Activated CD8-positive, alpha-beta memory T cell treated with anti-CD3 and anti-CD28 coated beads for 24 hours (primary cell): Measurements from ENCODE around the gene ACOT7.

Experiments
- DNase-seq: peaks from one replicate; pipeline ENCODE4 v3.0.0-alpha.2; 2020

The ACOT7 gene

DNA sequence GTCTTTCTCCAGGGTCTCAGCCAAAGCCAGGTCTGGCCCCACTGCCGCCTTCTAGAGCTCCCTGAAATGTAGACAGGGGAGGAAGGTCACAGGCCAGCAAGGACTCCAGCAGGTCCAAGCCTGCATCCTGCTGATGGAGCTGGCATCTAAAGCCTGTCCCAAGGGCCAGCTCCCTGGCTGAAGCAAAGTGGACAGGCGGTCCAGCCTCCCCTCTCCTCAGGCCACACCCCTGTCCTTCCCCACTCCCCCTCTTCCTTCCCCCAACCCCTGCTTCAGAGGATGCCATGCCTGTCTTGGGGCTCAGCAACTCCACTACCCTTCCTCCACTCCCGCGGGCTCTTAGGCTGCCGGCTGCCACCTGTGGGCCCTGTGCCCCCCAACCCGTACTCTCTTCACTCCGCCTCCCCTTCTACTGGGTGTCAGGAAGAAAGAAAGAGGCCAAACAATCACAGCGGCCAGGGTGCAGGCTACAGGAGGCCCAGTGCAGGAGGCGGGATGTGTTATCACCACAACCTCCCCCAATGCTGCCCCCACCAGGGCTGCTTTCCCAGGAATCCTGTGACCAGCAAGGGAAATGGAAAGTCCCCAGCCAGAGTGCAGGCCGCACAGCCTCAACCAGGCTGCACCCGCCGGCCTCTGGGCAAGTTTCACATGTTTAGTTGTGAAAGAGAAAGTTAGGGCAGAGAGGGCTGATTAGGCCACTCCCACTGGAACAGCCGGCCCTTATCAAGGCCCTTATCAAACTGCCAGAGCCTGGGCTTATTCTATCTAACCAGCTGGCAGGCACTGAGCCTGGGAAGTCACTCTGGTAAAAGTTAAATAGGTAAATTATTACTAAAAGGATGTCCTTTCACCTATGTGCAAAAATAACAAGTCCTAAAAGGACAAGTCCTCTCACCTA lies 34.1 kb downstream of the ACOT7 start:
- DNase-seq: peak; percentile 79

DNA sequence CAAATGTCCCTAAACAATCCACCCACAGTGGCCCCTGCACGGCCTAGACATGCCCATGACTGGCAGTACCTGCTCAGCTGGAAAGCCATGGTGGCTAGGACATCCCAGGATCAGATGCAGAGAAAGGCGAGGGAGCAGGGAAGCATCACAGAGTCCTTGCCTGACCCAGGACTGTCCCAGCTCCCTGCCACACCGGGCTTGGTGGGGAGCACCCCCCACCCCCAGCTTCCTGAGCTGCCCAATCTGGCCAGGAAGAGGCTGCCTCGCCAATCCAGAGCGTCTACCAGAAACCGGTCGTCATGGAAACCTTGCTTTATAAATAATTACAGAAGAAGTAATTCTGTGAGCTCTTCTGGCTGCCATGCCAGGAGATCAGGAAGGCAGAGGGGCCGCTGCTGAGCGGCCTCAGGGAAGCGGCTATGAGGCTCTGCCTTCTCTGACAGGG lies 34.8 kb downstream of the ACOT7 start:
- peak; percentile 66 for DNase-seq

DNA sequence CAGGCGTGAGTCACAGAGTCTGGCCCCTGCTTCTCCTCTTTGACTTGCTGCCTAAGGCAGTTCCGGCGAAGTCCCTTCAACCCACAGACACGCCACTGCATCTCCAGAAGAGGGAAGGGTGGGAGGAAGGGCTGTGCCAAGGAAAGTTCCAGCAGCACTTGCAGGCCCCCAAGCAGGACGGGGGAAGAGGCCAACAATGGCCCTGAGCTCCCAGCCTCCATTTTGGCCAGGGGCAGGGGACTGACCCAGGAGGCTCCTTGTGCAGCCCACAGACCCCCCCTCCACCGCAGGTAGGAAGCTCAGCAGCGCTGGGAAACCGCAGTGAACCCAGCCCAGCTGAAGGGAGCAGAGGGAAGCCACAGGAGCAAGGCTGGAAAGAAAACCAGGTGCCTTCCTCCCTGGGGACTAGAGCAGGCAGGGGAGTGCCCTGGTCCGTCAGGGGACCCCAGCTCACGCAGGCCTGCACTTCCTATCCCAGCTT lies 35.4 kb downstream of the ACOT7 start:
- no peak for DNase-seq

DNA sequence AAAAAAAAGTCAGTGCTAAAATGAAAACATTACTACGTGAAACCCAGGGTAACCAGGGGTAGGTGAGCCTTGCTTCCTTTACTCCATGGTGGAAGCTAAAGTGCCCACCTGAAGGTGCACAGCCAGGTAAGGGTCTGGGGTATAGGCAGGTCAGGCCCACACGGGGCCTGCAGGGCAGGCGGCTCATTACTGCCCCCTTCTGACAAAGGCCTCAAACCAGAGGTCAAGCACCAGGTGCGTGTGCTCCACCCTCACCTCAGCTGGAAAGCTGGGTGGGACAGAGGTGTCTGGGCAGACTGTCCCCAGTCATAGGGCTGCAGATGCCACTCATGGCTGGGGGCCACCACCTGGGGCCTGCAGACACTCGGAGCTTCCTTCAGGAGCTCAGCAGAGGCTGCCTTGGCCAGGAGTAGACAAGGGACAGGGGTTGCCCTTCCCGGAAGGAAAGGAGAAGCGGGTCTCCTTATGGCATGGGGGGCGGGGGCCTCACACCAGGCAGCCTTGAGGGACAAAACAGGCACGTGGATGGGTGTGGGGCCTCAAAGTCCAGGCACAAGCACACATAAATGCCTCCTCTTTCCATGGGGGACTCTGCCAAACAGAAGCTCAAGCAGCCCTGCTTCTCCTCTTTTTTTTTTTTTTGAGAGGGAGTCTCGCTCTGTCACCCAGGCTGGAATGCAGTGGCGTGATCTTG lies 36.2 kb downstream of the ACOT7 start:
- DNase-seq: no peak

DNA sequence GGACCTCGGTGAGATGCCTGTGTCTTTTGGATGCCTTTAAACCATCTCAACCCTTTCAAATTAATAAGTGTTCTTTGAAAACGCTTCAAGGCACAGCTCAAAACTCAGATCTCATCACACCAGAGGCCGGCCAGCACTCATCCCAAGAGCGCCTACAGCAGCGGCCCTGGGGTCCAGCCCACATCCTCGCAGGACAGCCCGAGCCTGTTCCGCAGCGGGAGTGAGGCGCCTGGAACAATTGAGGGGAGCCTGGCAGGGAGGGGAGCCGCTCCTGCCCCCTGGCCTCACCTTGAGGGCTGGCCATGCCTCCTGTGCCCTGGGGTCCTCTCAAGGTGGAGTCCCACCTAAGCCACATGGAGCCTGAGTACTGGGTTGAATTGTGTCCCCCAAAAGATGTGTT lies 37.9 kb downstream of the ACOT7 start:
- no peak for DNase-seq

DNA sequence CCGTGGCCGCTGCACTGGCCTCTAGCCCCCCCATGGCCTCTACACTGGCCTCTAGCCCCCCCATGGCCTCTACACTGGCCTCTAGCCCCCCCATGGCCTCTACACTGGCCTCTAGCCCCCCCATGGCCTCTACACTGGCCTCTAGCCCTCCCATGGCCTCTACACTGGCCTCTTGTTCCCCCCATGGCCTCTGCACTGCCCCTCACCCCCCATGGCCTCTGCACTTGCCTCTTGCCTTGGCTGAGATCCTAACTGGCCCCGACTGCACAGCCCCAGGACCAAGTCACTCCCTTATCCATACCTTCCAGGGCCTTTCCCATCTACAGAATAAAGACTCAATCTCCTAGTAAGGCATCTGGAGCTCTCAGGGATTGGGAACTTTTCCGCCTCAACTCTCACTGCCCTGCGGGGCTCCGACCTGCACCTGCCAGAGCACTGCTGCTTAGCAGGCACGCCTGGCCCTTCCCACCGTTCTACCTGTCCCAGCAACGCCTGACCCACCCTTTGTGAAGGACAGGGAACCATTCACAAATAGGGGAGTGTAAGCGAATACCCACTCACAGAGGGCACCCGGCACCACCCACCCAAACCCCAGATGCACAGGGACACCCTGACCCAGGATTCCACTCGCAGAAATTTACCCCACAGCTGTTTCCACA lies 38.8 kb downstream of the ACOT7 start:
- DNase-seq: no peak

DNA sequence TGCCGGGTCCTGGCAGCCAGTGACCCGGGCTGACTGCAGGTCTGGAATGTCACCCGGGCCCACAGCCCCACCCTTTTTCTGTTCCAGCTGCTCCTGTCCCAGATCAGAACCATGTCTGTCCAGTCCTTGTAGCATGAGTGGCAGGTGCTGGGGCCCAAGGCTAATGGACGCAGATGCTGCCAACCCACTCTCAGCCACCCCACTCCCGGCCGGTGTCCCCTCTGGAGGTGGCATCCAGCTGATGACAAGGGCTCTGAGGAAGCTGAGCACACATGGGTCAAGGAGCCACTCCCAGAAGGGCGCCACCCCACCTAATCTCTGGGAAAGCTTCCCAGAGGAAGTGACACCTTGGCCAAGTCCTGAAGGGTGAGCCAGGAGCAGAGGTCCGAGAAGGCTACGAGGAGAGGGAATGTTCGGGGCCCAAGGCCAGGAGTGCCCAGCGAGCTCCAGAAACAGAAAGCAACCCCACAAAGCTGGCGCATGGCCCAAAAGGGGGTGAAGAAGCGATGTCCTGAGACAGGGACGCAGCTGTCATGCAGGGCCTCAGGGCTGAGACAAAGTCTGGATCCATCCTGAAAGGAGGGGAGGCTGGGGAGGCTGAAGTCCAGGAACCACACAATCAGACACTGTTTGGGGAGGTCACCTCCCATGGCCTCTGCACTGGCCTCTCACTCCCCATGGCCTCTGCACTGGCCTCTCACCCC lies 39.5 kb downstream of the ACOT7 start:
- no peak for DNase-seq

DNA sequence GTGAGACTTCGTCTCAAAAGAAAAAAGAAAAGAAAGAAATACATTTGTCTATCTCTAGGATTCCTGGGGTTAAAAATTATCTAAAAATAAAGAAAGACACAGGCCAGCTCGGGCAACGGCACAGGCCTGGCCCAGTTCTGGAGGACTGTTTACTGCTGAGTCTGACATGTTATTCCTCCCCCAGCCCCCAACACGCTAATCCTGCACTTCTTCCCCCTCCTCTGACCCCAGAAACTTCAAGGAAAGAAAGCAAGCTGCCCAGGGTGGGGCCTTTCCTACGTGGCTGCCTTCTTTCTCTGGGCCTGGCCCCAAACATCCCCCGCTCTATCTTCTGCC lies 40.0 kb downstream of the ACOT7 start:
- no peak for DNase-seq

DNA sequence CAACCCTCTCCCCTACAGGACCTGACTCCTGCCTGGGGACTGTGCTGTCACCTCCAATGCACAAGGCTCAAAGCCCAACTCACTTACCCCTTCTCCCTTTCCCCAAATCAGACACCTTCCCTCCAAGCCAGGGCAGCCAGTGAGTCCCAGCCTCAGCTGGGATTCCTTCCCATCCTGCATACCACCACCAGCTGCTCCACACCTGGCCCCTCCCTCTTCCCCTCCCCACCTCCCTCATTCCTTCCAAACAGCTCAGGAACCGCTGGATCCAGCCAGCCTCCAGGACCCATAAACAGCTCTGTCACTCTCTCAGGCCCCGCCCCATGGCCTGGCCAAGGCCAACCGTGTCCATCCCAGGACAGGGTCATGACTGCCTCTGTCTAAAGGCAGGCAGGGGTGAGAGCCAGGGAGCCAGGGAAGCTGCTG lies 41.4 kb downstream of the ACOT7 start:
- DNase-seq: no peak

DNA sequence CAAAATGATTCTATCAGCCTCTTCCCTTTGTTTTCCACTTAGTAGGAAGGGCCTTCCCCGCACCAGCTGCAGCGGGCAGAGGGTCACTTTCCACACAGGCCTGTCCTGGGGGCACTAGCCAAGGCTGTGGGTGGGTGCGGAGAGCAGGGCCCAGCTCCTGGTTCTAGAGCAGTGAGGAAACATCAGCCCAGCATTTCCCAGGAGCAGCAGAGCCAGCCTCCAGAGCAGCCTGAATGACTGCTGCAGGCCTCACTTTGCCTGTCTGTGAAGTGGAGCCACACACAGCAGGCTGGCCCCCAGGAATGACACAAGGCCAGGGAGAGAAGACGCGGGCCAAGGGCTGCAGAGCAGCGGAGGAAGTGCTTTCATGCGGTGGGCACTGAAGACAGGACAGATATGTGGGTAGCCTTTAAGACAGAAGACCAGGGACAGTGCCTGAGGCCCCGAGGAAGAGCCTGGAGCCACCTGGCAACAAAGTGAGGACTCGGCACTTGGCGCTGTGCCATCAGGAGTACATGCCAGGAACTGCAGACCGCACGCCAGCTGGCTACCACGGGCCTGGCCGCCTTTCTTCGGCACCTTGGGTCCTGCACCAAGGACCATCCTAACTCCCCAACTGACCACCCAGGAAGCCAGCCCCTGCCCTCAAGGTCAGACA lies 42.0 kb downstream of the ACOT7 start:
- no peak for DNase-seq

DNA sequence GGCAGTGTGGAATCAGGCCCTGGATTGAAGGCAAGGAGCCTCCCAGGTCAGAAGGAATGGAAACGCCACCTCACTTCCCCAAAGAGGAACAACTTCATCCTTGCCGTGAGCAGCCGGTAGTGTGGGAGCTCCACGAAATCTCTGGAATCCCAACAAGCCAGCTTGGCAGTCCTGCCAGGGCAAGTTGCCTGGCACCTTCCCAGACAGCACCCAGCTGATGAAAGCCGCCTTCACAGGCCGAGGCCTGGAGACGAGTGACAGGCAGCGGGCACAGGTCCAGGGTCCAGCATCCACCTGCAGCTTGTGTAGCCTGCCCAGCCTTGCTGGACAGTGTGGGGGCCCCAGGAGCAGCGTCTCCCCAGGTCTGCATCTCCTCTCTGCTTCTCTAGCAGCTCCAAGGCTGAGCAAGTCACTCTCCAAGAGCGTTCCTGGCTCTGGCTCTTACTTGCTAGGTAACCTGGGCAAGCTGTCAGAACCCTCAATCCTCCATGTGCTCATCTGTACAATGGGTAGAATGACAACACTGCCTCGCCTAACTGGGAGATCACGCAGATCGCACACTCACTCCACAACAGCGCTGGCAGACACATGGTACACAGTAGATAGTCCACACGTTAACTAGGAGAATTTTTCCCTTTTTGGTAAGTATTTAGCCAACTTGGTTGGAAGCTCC lies 43.0 kb downstream of the ACOT7 start:
- DNase-seq: no peak

DNA sequence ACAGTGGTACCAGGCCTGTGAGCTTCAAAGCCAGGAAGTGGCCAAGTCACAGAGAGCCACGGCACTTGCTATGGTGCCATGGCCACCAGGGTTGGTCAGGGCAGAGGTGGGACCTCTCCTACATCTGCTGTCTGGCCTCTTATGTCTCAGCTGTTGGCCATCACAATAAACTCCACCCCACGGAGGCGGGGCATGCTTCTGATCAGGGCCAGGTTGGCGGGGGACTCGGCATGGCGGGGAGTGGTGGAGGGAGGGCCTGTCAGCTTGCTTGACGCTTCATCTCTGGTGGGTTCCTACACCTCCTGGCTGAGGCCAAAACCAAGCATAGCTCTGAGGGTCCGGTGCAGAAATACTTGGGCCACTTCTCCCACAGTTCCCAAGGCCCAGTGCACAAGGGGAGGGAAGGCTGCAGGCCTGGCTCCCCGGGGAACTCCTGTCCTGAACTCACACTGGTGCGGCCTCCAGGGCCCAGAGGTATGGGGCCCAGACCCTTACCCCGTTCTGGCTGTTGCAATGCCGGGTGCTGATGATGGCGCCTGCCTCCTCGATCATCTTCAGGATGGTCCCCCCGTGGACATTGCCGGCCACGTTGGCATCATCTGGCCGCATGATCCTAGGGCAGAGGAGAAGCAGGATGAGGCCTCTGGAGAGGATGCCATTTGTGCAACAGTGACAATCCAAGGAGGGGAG lies 44.2 kb downstream of the ACOT7 start:
- DNase-seq: no peak

DNA sequence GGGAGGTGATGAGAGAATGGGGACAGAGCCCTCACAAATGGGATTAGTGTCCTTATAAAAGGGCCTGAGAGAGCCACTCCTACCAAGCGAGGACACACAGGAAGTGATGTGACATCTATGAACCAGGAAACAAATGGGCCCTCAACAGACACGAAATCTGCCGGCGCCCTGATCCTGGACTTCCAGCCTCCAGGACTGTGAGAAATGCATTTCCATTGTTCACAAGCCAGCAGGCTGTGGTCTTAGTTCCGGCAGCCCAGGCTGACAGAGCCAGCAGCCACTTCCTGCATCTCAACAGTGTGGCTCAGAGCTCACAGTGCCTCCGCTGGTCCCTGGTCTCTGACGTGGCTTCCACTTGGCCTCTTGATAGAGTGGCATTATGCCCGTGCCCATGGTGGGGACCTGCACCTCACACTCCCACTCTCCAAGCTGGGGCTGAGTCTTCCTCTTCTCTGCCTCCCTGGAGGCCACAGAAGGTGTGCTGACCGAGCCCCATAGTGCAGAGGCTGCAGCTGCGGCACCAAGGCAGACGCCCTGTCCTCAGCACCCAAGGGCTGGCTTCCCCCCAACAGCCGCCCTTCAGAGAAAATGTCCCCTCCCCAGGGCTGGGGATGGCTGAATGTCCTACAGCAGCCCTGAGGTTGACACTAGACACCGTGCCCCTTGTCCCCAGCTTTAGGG lies 44.9 kb downstream of the ACOT7 start:
- DNase-seq: peak; percentile 79

DNA sequence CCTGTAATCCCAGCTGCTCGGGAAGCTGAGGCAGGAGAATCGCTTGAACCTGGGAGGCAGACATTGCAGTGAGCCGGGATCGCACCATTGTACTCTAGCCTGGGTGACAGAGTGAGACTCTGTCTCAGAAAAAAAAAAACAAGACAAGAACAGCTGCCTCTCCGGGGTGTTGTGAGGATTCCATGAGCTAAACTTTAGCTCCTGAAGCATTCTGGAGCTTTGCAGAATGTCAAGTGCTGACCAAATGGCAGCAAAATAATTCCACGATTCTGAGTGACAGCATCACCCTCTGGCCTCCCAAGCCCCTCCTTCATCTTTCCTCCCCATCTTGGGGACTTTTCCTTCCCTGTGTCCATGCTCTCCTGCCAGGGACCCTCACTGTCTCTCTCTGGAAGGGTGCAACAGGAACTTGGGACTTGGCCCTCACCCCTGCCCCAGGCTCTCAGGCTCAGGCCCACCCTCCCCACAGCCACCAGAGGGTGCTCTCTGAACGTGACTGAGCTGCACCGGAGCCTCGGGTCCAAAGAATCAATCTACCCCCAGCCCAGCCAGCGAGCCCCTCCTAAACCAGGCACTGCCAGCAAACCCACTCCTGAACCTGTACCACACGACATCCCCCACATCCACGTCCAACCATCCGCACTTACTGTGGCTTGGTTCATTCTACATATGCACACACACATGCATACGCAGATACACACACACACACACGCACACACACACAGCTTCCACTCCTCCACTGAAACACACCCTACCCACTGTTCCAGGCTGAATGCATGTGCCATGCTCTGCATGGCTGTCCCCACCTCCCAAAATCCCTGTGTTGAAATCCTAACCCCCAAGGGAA lies 45.7 kb downstream of the ACOT7 start:
- DNase-seq: peak; percentile 84

DNA sequence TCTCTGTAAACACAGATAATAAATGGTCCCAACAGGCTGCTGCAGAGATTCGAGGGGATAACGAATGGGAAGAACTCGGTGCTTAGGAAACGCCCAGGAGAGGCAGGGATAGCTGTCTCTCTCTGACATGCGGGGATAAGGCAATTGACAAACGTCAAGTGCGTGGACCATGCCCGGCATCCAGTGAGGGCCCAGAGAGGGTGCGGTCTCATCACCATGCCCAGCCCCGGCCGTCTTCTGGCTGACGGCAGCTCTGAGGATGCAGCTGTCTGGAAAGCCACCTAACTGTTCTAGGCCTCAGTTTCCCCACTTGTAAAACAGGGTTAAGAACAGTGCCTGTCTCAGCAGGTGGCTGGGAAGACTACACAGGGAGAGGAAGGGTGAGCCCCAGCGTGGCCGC lies 48.1 kb downstream of the ACOT7 start:
- no peak for DNase-seq

DNA sequence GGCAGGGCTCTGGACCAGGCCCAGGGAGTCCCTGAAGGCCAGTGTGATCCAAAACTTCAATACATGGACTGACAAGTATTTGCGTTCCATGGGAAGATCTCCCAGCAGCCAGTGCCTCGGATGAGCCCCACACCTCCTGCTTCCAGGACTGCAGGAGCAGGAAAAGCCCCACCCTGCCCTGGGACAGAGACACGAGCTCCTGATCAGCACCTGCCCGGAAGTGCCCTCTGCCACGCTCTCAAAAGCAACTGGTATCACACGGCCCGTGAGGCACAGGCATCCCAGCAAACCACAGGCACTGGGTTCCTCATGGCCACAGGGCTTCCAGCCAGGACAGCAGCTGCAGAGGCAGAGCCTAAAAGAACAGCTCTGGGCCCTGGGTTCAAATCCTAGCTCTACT lies 48.6 kb downstream of the ACOT7 start:
- no peak for DNase-seq

DNA sequence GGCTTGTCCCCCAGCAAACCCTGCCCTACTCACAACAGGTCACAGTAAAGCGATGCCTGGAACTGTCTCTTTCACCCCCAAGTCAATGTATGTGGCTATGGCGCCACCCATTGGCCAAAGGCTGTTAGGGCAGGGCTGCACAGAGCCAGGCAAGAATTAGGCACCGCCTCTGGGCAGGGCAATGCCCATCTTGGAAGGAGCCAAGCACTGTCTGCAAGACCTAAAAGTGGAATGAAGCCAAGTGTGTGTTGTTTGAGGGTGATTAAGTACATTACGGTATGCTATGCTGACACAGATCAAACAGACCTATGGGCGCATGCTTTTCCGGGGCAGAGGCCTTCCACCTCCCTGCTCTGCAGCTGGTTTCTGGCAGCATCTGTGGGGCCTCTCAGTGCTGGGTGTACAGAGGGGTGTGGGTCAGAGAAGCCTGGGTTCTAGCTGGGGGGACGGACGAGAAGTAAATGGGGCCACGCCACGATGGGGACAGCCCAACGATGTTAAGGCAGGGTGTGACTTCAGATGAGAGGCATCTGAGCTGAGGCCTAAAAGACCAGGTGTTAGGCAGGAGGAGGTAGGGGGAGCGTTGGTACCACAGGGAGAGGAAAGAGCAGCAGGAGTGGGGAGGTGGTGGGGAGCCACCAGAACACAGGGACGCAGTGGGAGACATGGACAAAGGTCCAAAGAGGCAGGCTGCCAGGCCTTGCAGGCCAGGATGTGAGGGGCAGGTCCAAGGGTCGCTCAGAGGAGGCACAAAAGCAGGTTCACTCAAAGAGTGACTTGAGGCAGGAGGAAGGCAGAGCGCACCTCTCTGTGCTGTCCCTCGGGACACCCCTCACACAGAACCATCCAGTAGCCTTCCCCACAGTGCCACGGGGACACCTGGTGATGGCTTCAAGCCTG lies 49.8 kb downstream of the ACOT7 start:
- DNase-seq: peak; percentile 78

DNA sequence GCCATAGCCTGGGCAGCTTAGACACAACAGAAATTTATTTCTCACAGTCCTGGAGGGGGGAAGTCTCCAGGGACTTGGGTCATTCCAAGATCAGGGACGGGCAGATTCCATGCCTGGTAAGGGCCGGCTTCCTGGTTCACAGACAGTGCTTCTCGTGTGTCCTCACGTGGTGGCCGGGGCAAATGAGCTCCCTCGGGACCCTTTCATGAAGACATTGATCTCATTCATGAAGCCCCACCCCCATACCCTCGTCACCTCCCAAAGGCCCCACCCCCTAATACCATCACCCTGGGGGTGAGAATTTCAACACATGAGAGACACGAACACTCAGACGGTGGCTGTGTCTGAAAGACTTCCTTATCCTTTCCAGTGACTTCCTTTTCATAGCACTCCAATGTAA lies 51.5 kb downstream of the ACOT7 start:
- DNase-seq: no peak

DNA sequence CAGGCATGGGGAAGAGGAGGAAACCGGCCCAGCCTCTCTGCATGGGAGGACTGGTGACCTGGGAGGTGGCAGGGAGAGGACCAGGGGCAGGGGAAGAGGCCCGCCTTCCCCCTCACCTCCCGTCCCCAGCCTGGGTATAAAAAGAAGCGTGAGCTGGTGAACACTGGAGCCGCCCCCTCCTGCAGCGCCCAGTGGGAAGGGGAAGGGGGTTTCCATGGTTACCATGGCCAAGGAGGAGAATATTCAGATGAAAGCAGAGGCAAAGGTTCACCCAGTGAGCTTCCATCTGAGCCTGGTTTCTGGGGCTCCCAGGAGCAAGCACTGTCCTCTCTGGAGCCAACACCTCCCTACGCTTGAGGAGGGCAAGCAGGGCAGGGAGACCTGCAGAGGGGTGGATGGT lies 54.9 kb downstream of the ACOT7 start:
- no peak for DNase-seq
